GM21528 (cell line): ENCODE results near the gene TMEM165.

Experiments used
- ATAC-seq: cut with Tn5 transposase; IDR thresholded peaks from one replicate; pipeline ENCODE4 v1.9.1; 2021; ENCODE audit warnings: mild to moderate bottlenecking, moderate library complexity; ENCODE audit not compliant: unreplicated experiment, low FRiP score

TMEM165 gene

DNA sequence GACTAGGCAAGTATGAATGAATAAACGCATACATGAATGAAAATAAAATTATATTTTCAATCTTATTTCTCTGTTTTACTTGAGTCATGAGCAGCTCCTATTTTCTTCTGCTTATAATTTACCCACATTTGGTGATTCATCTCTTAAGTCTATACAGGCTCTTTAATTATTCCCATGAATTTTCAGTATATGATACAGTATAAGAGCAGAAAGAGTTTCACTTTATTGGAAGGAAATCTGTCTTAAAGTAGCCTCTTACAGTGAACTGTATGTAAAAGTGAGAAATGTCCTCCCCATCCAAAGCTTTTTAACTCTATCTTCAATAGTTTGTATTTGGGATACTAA lies 50.8 kb downstream of the TMEM165 start:
- no peak for ATAC-seq

DNA sequence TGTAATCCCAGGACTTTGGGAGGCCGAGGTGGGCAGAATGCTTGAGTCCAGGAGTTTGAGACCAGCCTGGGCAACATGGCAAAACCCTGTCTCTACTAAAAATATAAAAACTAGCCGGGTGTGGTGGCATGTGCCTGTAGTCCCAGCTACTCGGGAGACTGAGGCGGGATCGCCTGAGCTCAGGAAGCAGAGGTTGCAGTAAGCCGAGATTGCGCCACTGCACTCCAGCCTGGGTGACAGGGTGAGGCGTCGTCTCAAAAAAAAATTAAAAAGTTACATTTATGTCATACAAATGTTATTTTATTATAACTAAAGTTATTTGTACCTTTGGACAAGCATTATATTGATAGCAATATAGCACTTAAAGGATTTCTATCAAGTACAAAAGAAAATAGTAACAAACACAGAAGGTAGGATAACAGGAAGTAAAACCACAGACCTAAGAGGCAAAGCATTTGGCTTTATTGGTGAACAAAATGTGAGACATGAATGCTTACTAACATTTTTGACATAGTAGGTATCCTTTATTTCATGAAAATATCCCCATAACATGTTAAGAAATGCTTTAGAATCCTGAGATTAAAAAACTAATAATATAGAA lies 51.5 kb downstream of the TMEM165 start:
- ATAC-seq: no peak

- ATAC-seq: no peak
These were observed 52.1 kb downstream of the TMEM165 start for GRCh38 chr4:55447831-55448230.

- no peak for ATAC-seq
These were observed 54.8 kb downstream of the TMEM165 start for GRCh38 chr4:55450566-55450965.

DNA sequence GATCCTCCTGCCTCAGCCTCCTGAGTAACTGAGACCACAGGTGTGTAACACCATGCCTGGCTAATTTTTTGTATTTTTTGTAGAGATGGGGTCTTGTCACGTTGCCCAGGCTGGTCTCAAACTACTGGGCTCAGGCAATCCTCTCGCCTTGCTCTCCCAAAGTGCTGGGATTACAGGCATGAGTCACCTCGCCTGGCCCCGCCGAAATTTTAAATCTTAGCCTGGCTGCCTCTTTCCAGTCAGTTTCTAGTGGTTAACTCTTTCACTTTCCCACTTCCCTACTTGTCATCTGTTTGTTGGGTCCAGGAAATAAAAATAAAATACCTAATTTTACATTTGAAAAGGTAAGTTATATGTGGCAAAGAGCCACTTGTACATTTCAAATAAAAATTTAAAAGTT lies 62.4 kb downstream of the TMEM165 start:
- ATAC-seq: no peak

DNA sequence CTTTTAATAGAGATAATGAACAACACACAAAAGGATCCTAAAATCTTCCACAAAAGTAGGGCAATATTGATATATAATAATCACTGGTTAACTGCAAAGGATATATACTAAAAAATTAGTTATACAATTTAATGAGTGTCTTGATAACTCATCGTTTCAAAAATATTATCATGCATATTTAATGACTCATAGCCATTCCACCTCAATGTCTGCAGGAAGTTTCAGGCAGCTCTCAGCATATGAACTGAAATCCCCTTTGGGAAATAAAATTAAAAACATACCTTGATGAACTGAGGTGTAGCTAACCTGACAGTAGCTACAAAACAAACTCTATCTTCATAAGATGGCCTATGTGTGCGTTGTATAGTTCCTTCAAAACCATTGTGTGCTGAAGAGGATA lies 62.9 kb downstream of the TMEM165 start:
- ATAC-seq: no peak

- no peak for ATAC-seq
These were observed 70.2 kb downstream of the TMEM165 start for GRCh38 chr4:55466001-55466400.

- ATAC-seq: no peak
These were observed 73.0 kb downstream of the TMEM165 start for GRCh38 chr4:55468724-55469123.

DNA sequence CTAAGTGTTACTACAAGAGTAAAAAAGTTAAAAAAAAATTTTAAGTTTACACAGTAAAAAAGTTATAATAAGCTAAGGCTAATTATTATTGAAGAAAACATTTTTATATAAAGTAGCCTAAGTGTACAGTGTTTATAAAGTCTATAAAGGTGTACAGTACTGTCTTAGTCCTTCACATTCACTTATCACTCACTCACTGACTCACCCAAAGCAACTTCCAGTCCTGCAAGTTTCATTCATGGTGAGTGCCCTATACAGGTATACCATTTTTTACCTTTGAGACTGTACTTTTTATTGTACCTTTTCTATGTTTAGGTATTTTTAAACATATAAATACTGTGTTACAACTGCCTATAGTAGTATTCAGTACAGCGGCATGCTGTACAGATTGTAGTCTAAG lies 74.2 kb downstream of the TMEM165 start:
- ATAC-seq: no peak
